ENCODE data around the gene POLQ.

DNA sequence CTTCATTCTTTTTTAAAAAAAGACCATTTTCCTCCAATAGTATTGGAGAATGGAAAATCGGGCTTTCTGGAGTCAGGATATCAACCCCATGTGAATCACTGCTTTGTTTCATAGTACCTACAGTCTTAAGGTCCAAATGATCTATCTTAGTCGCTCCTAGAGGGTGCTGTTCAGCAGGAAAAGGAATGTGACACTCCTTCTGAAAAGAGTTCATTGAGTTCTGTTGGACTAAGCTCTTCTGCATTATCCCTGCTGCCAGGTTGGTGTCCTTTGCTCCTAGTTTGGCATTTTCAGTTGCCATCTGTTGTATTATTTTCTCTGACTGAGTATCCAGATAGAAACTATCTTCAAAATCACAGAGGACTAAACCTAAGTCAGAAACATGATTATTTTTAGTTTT is 57.2 kb downstream of the POLQ start:
- TF ChIP-seq, protein P1, sequence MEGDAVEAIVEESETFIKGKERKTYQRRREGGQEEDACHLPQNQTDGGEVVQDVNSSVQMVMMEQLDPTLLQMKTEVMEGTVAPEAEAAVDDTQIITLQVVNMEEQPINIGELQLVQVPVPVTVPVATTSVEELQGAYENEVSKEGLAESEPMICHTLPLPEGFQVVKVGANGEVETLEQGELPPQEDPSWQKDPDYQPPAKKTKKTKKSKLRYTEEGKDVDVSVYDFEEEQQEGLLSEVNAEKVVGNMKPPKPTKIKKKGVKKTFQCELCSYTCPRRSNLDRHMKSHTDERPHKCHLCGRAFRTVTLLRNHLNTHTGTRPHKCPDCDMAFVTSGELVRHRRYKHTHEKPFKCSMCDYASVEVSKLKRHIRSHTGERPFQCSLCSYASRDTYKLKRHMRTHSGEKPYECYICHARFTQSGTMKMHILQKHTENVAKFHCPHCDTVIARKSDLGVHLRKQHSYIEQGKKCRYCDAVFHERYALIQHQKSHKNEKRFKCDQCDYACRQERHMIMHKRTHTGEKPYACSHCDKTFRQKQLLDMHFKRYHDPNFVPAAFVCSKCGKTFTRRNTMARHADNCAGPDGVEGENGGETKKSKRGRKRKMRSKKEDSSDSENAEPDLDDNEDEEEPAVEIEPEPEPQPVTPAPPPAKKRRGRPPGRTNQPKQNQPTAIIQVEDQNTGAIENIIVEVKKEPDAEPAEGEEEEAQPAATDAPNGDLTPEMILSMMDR (IDR thresholded peaks at IDR 0.05; ENCODE audit: insufficient read depth, low read length), result no peak
- TF ChIP-seq POLR2AphosphoS5 (IDR thresholded peaks at IDR 0.05; ENCODE audit: low read depth) (no peak), GABPA (IDR thresholded peaks at IDR 0.05; ENCODE audit: low read depth) (no peak)

All from HL-60 (cell line).